SK-N-SH treated with all-trans-retinoic acid at 6 μM for 48 hours (cell line): ENCODE data around the gene ENGASE.

Experiments used
- ARNTL ChIP-seq: fragments of 450-650 bp; formaldehyde crosslinking; IDR thresholded peaks from 2 replicates; pipeline ENCODE4 v1.5.0; 2020; ENCODE audit warnings: low read depth, mild to moderate bottlenecking, moderate library complexity, borderline replicate concordance
- ESRRG ChIP-seq: fragments of 250-450 bp; sonication (Bioruptor Pico); IDR thresholded peaks from 2 replicates; pipeline ENCODE4 v1.6.1; 2021; ENCODE audit warnings: mild to moderate bottlenecking
- TOX ChIP-seq: fragments of 250-450 bp; sonication (Bioruptor Pico); IDR thresholded peaks from 2 replicates; pipeline ENCODE4 v1.8.0; 2021; ENCODE audit warnings: mild to moderate bottlenecking, moderate library complexity, borderline replicate concordance
- ZC3H10 ChIP-seq: fragments of 250-450 bp; sonication (Bioruptor Pico); IDR thresholded peaks from 2 replicates; pipeline ENCODE4 v1.5.1; 2021; ENCODE audit warnings: mild to moderate bottlenecking, moderate library complexity
- ZNF565 ChIP-seq: fragments of 450-650 bp; formaldehyde crosslinking; conservative IDR thresholded peaks from 2 replicates; pipeline ENCODE4 v1.5.0; 2020; ENCODE audit warnings: low read depth, mild to moderate bottlenecking, moderate library complexity
- ZNF8 ChIP-seq: fragments of 450-650 bp; formaldehyde crosslinking; IDR thresholded peaks from 2 replicates; pipeline ENCODE4 v1.5.0; 2020; ENCODE audit warnings: mild to moderate bottlenecking, moderate library complexity
- TF ChIP-seq, protein P1 (sequence below): fragments of 250-450 bp; sonication (Bioruptor Pico); IDR thresholded peaks from 2 replicates; pipeline ENCODE4 v1.8.0; 2020; ENCODE audit warnings: mild to moderate bottlenecking, moderate library complexity, borderline replicate concordance
- TF ChIP-seq, protein P2 (sequence below): fragments of 250-450 bp; sonication (Bioruptor Pico); IDR thresholded peaks from 2 replicates; pipeline ENCODE4 v1.5.1; 2020; ENCODE audit warnings: low read depth, mild to moderate bottlenecking, moderate library complexity
- TF ChIP-seq, protein P3 (sequence below): fragments of 250-450 bp; sonication (Bioruptor Pico); IDR thresholded peaks from 2 replicates; pipeline ENCODE4 v1.5.1; 2021; ENCODE audit warnings: mild to moderate bottlenecking, moderate library complexity
- TF ChIP-seq, protein P4 (sequence below): fragments of 250-450 bp; sonication (Bioruptor Pico); IDR thresholded peaks from 2 replicates; pipeline ENCODE4 v1.5.0; 2020; ENCODE audit warnings: mild to moderate bottlenecking, moderate library complexity

DNA sequence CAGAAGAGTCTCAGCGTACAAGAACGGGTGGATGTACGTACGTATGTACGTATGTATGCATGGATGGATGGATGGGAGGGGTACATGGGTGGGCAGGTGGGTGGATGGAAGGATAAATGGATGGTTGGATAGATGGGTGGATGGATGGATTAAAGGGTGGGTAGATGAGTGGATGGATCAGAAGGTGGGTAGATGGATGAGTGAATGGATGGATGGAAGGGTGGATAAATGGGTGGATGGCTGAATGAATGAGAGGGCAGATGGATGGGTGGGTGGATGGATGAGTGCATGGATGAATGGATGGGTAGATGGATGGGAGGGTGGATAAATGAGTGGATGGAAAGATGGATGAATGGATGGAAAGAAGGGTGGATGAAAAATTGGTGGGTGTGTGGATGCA, 45.6 kb downstream of the ENGASE start:
- TF ChIP-seq, protein P1, sequence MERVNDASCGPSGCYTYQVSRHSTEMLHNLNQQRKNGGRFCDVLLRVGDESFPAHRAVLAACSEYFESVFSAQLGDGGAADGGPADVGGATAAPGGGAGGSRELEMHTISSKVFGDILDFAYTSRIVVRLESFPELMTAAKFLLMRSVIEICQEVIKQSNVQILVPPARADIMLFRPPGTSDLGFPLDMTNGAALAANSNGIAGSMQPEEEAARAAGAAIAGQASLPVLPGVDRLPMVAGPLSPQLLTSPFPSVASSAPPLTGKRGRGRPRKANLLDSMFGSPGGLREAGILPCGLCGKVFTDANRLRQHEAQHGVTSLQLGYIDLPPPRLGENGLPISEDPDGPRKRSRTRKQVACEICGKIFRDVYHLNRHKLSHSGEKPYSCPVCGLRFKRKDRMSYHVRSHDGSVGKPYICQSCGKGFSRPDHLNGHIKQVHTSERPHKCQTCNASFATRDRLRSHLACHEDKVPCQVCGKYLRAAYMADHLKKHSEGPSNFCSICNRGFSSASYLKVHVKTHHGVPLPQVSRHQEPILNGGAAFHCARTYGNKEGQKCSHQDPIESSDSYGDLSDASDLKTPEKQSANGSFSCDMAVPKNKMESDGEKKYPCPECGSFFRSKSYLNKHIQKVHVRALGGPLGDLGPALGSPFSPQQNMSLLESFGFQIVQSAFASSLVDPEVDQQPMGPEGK (CRISPR knock-in tag) = no peak
- TF ChIP-seq ZNF8 (CRISPR knock-in tag) (no peak), TOX (CRISPR knock-in tag) (no peak), ZC3H10 (no peak), ESRRG (CRISPR knock-in tag) (no peak), ARNTL (CRISPR knock-in tag) (no peak), ZNF565 (CRISPR knock-in tag) (no peak)
- TF ChIP-seq, protein P2, sequence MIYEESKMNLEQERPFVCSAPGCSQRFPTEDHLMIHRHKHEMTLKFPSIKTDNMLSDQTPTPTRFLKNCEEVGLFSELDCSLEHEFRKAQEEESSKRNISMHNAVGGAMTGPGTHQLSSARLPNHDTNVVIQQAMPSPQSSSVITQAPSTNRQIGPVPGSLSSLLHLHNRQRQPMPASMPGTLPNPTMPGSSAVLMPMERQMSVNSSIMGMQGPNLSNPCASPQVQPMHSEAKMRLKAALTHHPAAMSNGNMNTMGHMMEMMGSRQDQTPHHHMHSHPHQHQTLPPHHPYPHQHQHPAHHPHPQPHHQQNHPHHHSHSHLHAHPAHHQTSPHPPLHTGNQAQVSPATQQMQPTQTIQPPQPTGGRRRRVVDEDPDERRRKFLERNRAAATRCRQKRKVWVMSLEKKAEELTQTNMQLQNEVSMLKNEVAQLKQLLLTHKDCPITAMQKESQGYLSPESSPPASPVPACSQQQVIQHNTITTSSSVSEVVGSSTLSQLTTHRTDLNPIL (CRISPR knock-in tag) = no peak
- TF ChIP-seq, protein P3, sequence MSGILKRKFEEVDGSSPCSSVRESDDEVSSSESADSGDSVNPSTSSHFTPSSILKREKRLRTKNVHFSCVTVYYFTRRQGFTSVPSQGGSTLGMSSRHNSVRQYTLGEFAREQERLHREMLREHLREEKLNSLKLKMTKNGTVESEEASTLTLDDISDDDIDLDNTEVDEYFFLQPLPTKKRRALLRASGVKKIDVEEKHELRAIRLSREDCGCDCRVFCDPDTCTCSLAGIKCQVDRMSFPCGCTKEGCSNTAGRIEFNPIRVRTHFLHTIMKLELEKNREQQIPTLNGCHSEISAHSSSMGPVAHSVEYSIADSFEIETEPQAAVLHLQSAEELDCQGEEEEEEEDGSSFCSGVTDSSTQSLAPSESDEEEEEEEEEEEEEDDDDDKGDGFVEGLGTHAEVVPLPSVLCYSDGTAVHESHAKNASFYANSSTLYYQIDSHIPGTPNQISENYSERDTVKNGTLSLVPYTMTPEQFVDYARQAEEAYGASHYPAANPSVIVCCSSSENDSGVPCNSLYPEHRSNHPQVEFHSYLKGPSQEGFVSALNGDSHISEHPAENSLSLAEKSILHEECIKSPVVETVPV (CRISPR knock-in tag) = no peak
- TF ChIP-seq, protein P4, sequence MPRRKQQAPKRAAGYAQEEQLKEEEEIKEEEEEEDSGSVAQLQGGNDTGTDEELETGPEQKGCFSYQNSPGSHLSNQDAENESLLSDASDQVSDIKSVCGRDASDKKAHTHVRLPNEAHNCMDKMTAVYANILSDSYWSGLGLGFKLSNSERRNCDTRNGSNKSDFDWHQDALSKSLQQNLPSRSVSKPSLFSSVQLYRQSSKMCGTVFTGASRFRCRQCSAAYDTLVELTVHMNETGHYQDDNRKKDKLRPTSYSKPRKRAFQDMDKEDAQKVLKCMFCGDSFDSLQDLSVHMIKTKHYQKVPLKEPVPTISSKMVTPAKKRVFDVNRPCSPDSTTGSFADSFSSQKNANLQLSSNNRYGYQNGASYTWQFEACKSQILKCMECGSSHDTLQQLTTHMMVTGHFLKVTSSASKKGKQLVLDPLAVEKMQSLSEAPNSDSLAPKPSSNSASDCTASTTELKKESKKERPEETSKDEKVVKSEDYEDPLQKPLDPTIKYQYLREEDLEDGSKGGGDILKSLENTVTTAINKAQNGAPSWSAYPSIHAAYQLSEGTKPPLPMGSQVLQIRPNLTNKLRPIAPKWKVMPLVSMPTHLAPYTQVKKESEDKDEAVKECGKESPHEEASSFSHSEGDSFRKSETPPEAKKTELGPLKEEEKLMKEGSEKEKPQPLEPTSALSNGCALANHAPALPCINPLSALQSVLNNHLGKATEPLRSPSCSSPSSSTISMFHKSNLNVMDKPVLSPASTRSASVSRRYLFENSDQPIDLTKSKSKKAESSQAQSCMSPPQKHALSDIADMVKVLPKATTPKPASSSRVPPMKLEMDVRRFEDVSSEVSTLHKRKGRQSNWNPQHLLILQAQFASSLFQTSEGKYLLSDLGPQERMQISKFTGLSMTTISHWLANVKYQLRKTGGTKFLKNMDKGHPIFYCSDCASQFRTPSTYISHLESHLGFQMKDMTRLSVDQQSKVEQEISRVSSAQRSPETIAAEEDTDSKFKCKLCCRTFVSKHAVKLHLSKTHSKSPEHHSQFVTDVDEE (CRISPR knock-in tag) = no peak
